ENCODE measurements around the gene DYNLT2. TPM values are rescaled to one million over a fixed set of nuclear protein-coding genes. Genes with fewer than 3 reads are reported as not detected.

The DYNLT2 gene
- total and polyA plus RNA-seq, 10 donors: 2.8 to 3.9 (median 3.6) TPM

GRCh38 chr6:169752074-169752623 is 777 bp upstream of the DYNLT2 start:
- peak overlapping the region; percentile 55 to 88 (median 77) for H3K4me3 ChIP-seq
- 11 to 14% (median 14%) methylated on average over 19 of the region's 19 CpGs for WGBS, 5 donors
- no peaks in the 10 kb centered on the region for H3K27me3 ChIP-seq (replicated peaks in 1 of 7)
- DNase-seq: no peak
- intact Hi-C loops (cut with DNase I; ENCODE audit: low total_unique reads): no loop called here
- TF ChIP-seq POLR2AphosphoS5 (IDR thresholded peaks at IDR 0.05): no peak
- no peak for TF ChIP-seq CTCF (IDR thresholded peaks at IDR 0.05 in 8 of 11, conservative IDR thresholded peaks at IDR 0.05 in 3 of 11)
- TF ChIP-seq POLR2A (IDR thresholded peaks at IDR 0.05): no peak
- H3K4me1 ChIP-seq: peaks cover 12 to 41% (median 29%) of the 10 kb centered on the region in 6 donors
- peaks cover 0 to 3% (median 0%) of the 10 kb centered on the region in 8 donors for H3K9me3 ChIP-seq
- peak overlapping the region; percentile 86 to 98 (median 97) for H3K27ac ChIP-seq
- H3K36me3 ChIP-seq: peaks cover 0 to 18% (median 8%) of the 10 kb centered on the region in 6 donors

- no peaks in the 10 kb centered on the region for H3K27me3 ChIP-seq (replicated peaks in 1 of 7)
- DNase-seq: no peak
- H3K36me3 ChIP-seq: no peaks in the 10 kb centered on the region
- TF ChIP-seq CTCF (IDR thresholded peaks at IDR 0.05 in 8 of 11, conservative IDR thresholded peaks at IDR 0.05 in 3 of 11) (no peak), POLR2AphosphoS5 (IDR thresholded peaks at IDR 0.05) (no peak), POLR2A (IDR thresholded peaks at IDR 0.05) (no peak)
- H3K9me3 ChIP-seq: peaks cover 0 to 22% (median 15%) of the 10 kb centered on the region in 8 donors
- 89 to 94% (median 93%) methylated on average over 1 of the region's 1 CpG for WGBS, 5 donors
- peaks cover 6 to 22% (median 15%) of the 10 kb centered on the region in 6 donors for H3K4me1 ChIP-seq
- H3K4me3 ChIP-seq: no peak overlapping the region
- intact Hi-C loops (cut with DNase I; ENCODE audit: low total_unique reads): no loop called here
- no peak overlapping the region for H3K27ac ChIP-seq
Measured at GRCh38 chr6:169746556-169746955, 4.8 kb downstream of the DYNLT2 start.

- Histone ChIP-seq H3K9me3 (peaks cover 0 to 22% (median 15%) of the 10 kb centered on the region in 8 donors), H3K27ac (no peak overlapping the region), H3K27me3 (replicated peaks in 1 of 7) (no peaks in the 10 kb centered on the region), H3K4me3 (no peak overlapping the region), H3K36me3 (no peaks in the 10 kb centered on the region), H3K4me1 (peaks cover 4 to 14% (median 10%) of the 10 kb centered on the region in 6 donors)
- WGBS, 5 donors: 89 to 93% (median 91%) methylated on average over 3 of the region's 3 CpGs
- no peak for TF ChIP-seq POLR2AphosphoS5 (IDR thresholded peaks at IDR 0.05)
- TF ChIP-seq CTCF (IDR thresholded peaks at IDR 0.05 in 8 of 11, conservative IDR thresholded peaks at IDR 0.05 in 3 of 11): no peak
- no peak for TF ChIP-seq POLR2A (IDR thresholded peaks at IDR 0.05)
- no peak for DNase-seq
- intact Hi-C loops (cut with DNase I; ENCODE audit: low total_unique reads): no loop called here
Measured at GRCh38 chr6:169745405-169745804, 6.0 kb downstream of the DYNLT2 start.

- peaks cover 0 to 15% (median 11%) of the 10 kb centered on the region in 8 donors for H3K9me3 ChIP-seq
- H3K27me3 ChIP-seq (replicated peaks in 1 of 7): no peaks in the 10 kb centered on the region
Measured at GRCh38 chr6:169741344-169741743, 10.0 kb downstream of the DYNLT2 start.

More at GRCh38 chr6:169741344-169741743, 10.0 kb downstream of the DYNLT2 start:
- DNase-seq: no peak
- Histone ChIP-seq H3K27ac (no peak overlapping the region), H3K4me1 (no peaks in the 10 kb centered on the region), H3K36me3 (no peaks in the 10 kb centered on the region), H3K4me3 (no peak overlapping the region)
- intact Hi-C loops (cut with DNase I; ENCODE audit: low total_unique reads): no loop called here
- TF ChIP-seq POLR2AphosphoS5 (IDR thresholded peaks at IDR 0.05): no peak
- no peak for TF ChIP-seq CTCF (IDR thresholded peaks at IDR 0.05 in 8 of 11, conservative IDR thresholded peaks at IDR 0.05 in 3 of 11)
- no peak for TF ChIP-seq POLR2A (IDR thresholded peaks at IDR 0.05)
